NCI-H226 (cell line): ENCODE results near the gene HNRNPF.

Experiments
- DNase-seq: peaks from one replicate; pipeline ENCODE4 v3.0.0-alpha.2; 2015

Gene HNRNPF

DNA sequence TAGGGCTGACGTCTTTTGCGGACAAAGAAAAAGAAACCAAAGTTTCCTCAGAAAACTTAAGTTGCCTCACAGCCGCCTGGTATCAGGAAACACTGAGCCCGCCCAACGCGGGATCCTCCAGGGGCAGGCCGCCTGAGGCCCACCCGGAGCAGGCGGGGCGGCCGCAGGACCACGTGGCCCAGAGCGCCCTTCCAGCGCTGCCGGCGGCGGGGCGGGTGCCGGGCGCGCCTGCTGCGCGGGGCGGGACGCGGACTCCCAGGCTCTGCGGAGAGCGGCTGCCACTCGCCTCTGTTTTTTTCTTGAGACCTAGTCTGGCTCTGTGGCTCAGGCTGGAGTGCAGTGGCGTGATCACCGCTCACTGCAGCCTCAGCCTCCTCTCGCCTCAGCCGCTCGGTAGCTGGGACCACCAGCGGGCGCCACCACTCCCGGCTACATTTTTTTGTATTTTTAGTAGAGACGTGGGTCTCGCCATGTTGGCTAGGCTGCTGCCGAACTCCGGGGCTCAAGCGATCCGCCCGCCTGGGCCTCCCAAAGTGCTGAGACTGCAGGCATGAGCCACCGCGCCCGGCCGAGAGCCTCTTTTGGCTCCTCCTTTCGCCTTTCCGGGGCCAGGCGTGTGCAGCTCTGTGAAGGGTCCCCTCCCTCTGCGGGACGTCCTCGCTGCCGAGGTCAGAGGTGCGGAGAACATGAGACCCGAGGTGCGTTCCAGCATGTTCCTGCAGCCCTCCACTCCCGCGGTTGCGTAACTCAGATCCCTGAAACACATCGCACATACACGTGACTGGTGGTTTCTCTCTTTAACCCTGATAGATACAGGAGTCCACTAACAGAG, 11.6 kb upstream of the HNRNPF start:
- DNase-seq, result peak; percentile 83

DNA sequence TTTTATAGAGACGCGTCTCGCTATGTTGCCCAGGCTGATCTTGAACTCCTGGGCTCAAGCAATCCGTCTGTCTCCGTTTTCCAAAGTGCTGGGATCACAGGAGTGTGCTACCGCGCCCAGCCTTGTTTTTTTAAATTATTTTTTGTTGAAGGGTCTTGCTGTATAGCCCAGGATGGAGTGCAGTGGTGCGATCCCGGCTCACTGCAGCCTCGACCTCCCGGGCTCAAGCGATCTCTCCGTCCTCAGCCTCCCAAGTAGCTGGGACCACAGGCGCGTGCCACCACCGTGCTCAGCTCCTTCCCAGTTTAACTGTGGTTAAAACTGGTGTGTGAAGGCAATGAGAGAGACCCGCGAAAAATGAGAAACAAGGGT, 11.0 kb upstream of the HNRNPF start:
- DNase-seq, result no peak

DNA sequence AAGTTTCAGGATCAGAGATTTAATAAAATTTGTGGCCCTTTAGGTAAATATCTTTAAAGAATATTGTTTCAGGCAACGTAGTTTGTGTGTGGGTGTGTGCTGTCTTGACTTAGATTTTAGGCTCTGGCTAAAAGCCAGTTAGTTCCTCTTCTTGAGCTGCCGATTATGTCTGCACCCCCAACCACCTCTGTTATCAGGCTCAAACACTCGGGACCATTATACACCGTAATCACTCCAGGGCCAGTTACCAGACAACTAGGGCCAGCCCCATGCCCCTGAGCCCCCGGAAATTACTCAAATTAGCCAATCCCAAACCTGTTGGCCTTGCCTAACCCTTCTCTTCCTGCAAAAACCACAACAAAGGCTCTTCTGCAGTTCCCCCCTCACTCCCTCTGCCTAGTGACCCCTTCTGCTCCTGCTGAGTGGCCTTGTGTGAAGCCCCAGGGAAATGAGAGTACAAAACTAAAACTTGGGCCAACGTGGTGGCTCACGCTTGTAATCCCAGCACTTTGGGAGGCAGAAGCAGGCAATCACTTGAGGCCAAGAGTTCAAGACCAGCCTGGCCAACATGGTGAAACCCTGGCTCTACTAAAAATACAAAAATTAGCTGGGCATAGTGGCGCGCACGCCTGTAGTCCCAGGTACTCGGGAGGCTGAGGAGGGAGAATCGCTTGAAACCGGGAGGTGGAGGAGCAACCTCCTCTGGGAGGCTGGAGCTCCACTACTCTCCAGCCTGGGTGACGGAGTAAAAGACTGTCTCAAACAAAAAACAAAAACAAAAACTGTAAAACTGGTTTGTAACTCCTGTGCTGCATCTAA, 9.2 kb upstream of the HNRNPF start:
- DNase-seq, result no peak

DNA sequence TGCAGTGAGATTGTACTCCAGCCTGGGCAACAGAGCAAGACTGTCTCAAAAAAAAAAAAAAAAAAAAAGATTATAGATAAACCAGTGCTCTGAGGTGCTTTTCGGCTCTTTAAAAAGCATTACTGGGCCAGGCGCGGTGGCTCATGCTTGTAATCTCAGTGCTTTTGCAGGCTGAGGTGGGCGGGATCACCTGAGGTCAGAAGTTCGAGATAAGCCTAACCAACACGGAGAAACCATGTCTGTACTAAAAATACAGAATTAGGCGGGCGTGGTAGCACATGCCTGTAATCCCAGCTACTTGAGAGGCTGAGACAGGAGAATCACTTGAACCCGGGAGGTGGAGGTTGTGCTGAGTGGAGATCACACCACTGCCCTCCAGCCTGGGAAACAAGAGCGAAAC, 6.6 kb upstream of the HNRNPF start:
- no peak for DNase-seq

DNA sequence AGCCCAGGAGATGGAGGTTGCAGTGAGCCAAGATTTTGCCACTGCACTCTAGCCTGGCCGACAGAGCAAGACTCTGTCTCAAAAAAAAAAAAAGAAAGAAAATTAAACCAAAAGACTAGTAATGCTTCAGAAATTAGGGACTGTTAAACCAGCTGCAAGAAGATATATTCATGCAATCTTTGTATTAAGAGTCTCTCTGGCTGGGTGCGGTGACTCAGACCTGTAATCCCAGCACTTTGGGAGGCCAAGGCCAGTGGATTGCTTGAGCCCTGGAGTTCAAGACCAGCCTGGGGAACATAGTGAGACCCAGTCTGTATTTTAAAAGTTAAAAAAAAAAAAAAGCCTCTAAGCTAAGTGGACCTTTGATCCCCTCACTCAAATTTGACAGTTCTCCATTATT, 2.5 kb upstream of the HNRNPF start:
- DNase-seq, result no peak

DNA sequence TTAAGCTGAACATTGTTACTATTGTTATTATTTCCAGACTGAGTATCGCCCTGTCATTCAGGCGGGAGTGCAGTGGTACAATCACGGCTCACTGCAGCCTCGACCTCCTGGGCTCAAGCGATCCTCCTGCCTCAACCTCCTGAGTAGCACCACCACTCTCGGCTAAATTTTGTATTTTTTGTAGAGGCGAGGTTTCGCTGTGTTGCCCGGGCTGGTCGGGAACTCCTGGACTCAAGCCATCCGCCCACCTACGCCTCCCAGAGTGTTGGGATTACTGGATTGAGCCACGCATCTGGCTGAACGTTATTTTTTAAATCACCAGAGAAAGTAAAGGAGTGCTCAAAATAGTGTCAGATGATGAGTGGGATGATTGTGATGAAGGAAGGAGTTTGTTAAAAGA, 1.4 kb upstream of the HNRNPF start:
- DNase-seq, result no peak

DNA sequence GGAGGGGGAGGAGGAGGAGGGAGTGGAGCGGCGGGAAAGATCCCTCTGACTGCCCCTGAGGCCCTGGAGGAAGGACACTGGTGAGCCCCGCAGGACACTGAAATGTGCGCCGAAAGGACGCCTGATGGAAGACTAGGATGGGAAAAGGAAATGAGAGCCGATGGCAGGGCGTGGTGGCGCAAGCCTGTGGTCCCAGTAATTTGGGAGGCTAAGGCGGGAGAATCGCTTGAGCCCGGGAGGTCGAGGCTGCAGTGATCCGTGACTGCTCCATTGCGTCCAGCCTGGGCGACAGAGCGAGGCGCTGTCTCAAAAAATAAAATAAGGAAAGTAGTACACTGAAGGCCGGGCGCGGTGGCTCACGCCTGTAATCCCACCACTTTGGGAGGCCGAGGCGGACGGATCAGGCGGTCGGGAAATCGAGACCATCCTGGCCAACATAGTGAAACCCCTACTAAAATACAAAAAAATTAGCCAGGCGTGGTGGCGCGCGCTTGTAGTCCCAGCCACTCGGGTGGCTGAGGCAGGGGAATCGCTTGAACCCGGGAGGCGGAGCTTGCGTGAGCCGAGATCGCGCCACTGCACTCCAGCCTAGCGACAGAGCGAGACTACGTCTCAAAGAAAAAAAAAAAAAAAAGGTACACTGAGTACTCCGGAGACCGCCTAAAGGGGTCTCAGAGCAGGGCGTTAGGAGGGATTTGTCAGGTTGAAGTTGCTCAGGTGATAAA, 561 bp upstream of the HNRNPF start:
- no peak for DNase-seq

DNA sequence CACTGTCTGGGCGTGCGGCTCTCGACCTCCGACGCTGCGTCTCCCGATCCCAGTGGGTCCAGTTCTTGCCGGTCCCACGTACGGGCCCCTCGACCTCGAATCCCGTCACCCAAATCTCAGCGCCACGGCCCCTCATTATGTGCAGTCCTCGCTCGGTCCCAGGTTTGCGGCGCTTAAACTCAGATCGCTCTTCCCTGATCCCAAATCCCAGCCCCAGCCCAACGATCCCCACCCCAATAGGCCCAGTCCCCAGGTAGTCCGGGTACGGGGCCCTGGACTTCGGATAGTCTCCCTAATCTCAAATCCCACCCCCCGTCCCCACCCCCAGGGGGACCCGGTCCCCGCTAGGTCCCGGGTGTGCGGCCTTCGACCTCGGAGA, 666 bp downstream of the HNRNPF start:
- DNase-seq, result no peak

DNA sequence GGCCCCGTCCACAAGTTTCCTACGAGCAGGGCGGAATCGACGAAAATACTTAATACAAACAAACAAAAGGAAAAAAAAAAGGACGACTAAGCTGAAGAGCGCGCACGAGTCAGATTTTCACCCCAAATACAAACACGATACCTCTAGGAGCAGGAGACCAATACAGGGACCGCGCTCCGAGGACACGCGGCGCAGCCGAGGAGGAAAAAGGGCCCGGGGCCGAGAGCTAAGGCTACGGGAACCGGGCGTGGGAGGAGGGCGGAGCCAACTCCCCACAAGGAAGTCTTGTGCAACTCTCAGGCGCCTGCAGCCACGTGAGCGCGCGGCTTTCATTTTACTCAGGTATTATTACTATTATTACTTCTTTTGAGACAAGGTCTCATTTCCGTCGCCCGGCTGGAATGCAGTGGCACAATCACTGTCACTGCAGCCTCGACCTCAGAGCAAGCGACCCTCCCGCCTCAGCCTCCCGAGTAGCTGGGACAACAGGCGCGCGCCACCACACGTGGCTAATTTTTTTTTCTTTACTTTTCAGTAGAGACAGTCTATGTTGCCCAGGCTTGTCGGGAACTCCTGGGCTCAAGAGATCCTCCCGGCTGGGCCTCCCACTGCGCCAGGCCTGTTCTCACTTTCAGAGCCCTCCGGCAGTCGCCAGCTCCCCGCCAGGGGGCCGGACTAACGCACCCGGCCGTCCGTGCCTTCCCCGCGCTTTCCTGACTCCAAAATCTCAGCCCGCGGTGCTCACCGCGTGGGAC, 1.2 kb downstream of the HNRNPF start:
- DNase-seq, result peak; percentile 87

DNA sequence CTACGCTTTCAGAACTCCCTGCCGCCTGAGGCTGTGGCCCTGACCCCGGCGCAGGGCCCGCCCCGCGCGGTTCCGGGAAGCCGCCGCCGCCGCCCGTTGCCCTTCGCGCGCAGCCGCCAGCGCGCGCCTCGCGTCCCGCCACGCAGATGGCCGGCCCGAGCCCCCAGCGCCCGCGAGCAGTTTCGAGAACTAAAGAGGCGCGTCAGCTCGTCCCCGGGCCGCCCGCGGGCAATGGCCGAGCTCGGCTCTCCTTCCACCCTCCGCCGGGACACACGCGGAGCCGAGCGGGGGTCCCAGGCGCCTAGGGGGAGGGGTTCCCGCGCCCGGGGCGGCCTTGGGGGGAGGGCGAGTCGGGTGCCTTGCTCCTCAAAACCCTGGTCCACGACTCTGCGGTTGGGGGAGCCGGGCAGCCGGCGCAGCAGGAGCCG, 1.8 kb downstream of the HNRNPF start:
- DNase-seq, result peak; percentile 23

DNA sequence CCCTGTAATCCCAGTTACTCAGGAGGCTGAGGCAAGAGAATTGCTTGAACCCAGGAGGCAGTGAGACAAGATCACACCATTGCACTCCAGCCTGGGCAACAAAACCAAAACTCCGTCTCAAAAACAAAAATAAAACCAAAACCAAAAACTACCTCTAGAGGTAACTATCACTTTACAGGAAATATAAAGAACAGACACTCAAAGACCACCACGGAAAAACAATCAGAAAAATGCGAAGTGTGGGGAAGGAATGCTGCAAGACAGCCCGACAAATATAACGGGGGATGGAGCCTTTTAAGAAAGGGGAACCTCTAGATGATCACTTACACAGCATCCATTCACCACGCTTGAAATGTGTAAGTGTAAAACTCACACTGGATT, 4.3 kb downstream of the HNRNPF start:
- DNase-seq, result no peak

DNA sequence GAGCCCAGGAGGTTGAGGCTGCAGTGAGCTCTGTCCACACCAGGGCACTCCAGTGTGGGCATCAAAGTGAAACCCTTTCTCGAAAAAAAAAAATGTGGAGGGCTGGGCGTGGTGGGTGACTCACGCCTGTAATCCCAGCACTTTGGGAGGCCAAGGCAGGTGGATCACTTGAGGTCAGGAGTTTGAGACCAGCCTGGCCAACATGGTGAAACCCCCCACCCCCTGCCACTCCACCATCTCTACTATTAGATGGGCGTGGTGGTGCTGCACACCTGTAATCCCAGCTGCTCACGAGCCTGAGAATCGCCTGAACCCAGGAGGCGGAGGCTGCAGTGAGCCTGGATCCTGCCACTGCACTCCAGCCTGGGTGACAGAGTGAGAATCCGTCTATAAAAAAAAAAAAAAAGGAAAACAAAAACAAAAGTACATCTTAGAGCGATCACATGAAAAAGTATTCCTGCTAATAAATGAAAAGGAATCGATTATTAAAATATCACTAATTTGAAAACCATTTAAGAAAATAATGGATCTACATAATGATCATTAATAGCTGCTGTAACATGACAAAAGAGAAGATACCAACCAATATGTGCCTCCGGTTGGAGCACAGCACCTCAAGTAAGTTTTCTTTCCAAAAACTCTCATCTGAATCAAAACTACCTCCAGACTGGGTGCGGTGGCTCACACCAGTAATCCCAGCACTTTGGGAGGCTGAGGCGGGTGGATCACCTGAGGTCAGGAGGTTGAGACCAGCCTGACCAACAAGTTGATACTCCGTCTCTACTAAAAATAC, 4.9 kb downstream of the HNRNPF start:
- peak; percentile 34 for DNase-seq

DNA sequence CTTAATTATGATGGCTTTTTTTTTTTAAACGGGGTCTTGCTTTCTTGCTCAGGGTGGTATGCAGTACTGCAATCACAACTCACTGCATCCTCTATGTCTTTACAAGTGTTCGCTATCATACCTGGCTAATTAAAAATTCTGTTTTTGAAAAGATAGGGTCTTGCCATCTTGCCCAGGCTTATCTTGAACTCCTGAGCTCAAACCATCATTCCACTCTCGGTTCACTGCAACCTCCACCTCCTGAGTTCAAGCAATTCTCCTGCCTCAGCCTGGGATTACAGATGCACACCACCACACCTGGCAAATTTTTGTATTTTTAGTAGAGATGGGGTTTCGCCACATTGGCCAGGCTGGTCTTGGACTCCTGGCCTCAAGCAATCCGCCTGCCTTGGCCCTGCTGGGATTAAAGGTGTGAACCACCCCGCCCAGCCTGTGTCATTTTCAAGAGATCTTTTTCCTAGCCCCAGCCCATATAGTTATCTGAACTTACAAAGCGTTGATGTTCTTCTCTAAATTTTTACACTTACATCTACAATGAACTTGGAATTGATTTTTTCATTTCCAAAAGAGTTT, 6.0 kb downstream of the HNRNPF start:
- no peak for DNase-seq

DNA sequence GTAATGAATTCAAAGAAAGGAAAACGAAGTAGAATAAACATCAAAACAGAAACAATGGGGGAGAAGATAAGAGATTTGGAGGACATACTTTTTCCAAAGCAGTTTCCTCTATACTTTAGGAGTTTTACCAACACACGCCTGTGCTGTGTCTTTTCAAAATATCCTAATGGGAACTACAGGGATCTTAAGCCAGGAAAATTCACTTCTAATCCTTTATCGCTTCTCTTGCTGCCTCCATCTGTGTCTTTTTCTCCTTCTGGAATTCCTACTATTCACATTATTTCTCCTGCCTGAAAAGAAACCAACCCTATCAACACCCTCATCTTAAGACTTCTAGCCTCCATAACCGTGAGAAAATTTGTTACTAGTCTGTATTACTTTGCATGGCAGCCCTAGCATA, 6.8 kb downstream of the HNRNPF start:
- no peak for DNase-seq

DNA sequence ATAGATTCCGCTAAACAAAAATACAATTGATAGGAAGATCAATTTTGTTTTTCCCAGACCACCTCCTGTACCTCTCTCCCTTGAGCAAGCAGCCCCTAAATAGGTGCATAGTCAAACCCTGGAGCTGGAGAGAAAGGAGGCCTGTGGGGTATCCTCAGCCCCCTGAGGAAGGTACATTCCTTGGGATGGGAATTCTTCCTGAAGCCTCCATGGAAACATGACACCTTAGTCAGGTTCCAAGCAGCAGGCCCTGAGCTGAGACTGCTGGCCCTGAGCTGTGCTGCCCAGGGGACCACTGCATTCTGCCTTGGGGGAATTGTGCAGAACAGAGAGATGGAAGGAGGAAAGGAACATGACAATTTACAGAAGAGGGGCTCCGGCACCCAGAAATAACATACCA, 7.4 kb downstream of the HNRNPF start:
- DNase-seq, result no peak

DNA sequence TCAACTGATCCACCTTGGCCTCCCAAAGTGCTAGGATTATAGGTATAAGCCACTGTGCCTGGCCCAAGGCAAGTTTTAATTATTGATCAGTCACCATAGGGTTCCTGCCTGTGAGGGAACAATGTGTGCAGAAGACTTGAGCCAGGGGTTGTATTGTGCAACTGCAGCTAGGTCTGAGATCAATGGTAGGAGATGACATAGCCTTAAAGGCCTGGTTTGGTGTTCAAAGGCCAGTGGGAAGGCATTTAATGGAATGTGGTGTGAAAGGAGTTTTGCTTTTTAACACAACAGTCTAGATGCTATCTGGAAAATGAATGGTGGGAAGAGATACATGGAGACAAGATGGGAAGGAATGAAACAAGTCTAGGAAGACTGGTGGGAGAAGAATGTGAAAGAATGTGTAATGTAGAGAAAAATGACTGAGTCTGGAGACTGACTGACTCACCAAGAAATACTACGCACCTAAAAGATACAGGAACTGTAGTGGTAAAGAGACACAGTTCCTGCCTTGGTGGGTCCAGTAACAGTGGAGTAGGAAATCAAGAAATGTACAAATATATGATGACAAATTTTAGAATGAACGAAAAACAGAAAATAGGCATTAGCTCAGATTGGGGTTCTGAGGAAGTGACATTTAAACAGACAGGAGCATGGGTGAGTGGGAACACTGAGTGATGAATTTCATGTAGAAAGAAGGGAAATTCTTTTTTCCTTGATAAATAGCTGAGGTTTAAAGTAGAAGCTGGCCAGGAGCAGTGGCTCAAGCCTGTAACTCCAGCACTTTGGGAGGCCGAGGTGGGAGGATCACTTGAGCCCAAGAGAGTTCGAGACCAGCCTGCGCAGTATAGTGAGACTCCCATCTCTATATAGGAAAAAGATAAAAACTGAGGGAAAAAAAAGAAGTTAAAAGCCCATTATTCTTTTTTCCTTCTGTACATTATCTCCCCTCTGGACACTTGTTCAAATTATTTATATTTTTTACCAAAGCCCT, 9.4 kb downstream of the HNRNPF start:
- DNase-seq, result no peak

DNA sequence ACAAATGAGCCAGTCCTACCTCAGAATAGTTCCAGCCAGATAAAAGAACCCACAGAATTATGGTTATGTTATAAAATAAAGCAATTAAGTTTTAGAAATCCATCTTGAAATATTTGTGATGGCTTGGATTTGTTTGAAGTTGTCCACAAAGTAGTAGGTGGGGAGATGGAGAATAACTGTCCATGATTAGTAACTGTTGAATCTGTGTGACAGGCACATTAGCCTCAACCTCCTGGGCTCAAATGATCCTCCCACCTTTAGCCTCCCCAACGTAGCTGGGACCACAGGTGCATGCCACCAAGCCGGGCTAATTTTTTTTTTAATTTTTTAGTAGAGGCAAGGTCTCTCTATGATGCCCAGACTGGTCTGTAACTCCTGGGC, 10.1 kb downstream of the HNRNPF start:
- DNase-seq, result no peak

DNA sequence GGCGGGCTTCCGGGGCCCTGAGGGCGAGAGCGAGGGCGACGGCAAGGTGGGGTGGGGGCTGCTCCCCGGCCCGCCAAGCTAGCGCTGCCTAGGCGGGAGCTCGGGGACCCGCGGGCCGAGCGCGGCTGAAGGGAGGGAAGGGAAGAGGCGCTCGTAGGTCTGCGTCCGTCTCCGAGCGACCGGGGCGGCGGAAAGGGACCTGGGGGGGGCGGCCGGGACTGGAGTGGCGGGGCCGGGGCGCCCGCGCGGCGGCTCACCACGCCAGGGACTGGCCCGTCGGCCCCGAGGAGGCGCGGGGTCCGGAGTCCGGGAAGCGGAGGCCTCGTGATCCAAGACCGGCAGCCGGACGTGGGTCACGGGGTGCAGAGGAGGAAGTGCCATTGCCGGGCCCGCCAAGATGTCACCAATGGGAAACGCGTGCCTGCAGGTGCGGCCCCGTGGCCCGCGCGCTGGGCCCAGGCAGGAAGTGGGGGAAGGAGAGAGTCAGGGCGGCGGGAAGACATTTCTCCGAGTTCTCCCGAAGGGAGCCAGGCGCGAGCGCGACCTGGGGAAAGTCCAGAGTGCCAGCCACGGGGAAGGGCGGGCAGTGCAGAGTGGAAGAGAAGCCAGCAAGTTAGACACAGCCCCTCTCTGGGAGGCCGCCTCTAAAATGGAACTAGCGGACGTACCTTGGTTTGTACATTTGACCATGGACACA, 11.9 kb downstream of the HNRNPF start:
- peak; percentile 86 for DNase-seq

DNA sequence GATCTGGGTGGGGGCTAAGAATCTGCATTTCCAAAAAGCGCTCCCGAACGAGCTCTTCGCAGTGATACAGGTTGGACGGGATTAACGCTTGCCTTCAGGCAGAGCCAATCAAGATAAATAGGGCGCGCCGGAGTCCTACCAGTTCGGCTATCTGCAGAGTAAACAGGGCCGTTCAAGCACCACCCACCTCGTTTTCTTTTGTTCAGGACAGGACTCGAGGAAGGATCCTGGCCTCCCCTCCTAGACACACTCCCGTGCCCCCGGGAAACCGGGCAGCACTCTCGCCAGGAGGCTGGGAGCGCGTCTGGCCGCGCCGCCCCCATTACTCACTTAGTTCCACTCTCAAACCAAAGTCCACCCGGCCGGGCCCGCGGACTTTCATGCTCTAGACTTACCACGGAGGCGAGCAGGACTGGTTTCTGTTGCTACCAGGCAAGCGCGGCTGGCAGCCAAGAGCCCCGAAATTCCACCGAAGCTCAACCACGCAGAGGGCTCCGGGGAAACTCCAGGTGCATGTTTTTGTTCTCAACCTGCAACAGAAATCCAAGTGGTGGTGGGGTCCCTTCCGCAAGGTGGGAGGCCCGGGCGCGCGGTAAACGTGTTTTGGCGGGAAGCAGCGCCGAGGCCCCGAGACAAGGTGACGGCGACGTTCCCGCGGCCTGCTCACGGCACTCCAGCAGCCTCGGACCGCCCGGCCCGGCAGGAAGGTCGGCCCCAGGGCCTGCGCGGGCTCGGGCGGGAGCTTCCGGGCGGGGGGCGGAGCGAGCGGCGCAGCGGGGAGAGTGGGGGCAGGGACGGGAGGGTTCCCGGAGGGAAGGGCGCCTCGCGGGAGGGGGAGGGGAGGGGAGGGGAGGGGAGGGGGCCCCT, 12.7 kb downstream of the HNRNPF start:
- peak; percentile 62 for DNase-seq
